Right atrium auricular region (tissue), 2 donors: ENCODE results near the gene CCDC148. TPM values are rescaled to one million over a fixed set of nuclear protein-coding genes. Genes with fewer than 3 reads are reported as not detected.

Experiments used
- DNase-seq: peaks from one replicate; pipeline ENCODE4 v3.0.0-alpha.2; 2019; ENCODE audit warnings: low spot score
- H3K27ac ChIP-seq, 2 donors: fragments of 200-600 bp; sonication (generic); 1 replicate in 1 of 2; 2 replicates in 1 of 2; pipeline ENCODE4 v1.5.1; 2016 to 2019
- H3K27me3 ChIP-seq, 2 donors: fragments of 200-600 bp; sonication (generic); one replicate each; pipeline versions ENCODE4 v1.5.1 to v1.6.0; 2017 to 2019
- H3K36me3 ChIP-seq: fragments of 200-600 bp; sonication (generic); one replicate; pipeline ENCODE4 v1.5.1; 2016
- H3K4me1 ChIP-seq, 2 donors: fragments of 200-600 bp; sonication (generic); one replicate each; pipeline versions ENCODE4 v1.5.1 to v1.6.0; 2017 to 2019
- H3K4me3 ChIP-seq, 2 donors: fragments of 200-600 bp; sonication (generic); 1 replicate in 1 of 2; 2 replicates in 1 of 2; pipeline ENCODE4 v1.5.1; 2017 to 2019; ENCODE audit warnings: mild to moderate bottlenecking in 1 of 2, moderate library complexity in 1 of 2
- H3K9me3 ChIP-seq, 2 donors: fragments of 200-600 bp; sonication (generic); one replicate each; pipeline ENCODE4 v1.5.1; 2019
- CTCF ChIP-seq, 2 donors: fragments of 200-600 bp; sonication (generic); IDR thresholded peaks; one replicate each; pipeline ENCODE4 v1.5.1; 2019; ENCODE audit warnings: antibody characterized with exemption in 2 of 2
- total RNA-seq, 2 donors: library from RNA; depleted of rRNA; stranded (reverse); fragments of >200 nt; gene quantifications; one replicate each; pipeline ENCODE4 v1.1.0, GENCODE V29; 2016

CCDC148 gene
- total RNA-seq, 2 donors from 2014 or later = 0.20 to 1.1 TPM

GRCh38 chr2:158205215-158205614 lies 251.3 kb downstream of the CCDC148 start:
- no peaks in the 10 kb centered on the region for H3K36me3 ChIP-seq
- no peak overlapping the region for H3K27ac ChIP-seq
- no peaks in the 10 kb centered on the region for H3K4me1 ChIP-seq
- no peak for DNase-seq
- H3K9me3 ChIP-seq = no peaks in the 10 kb centered on the region
- TF ChIP-seq CTCF (IDR thresholded peaks at IDR 0.05) = no peak
- H3K27me3 ChIP-seq = no peaks in the 10 kb centered on the region
- H3K4me3 ChIP-seq = no peak overlapping the region

- no peaks in the 10 kb centered on the region for H3K36me3 ChIP-seq
- no peak overlapping the region for H3K27ac ChIP-seq
- DNase-seq = no peak
- no peak for TF ChIP-seq CTCF (IDR thresholded peaks at IDR 0.05)
- no peaks in the 10 kb centered on the region for H3K9me3 ChIP-seq
- H3K4me1 ChIP-seq = no peaks in the 10 kb centered on the region
- H3K4me3 ChIP-seq = no peak overlapping the region
- no peaks in the 10 kb centered on the region for H3K27me3 ChIP-seq
These were observed 251.8 kb downstream of the CCDC148 start for GRCh38 chr2:158204741-158205165.

- Histone ChIP-seq H3K27ac (no peak overlapping the region), H3K9me3 (no peaks in the 10 kb centered on the region), H3K4me1 (no peaks in the 10 kb centered on the region), H3K27me3 (no peaks in the 10 kb centered on the region), H3K36me3 (no peaks in the 10 kb centered on the region), H3K4me3 (no peak overlapping the region)
- no peak for TF ChIP-seq CTCF (IDR thresholded peaks at IDR 0.05)
- DNase-seq = no peak
These were observed 254.3 kb downstream of the CCDC148 start for GRCh38 chr2:158202161-158202815.

GRCh38 chr2:158199928-158200650 lies 256.5 kb downstream of the CCDC148 start:
- no peak for TF ChIP-seq CTCF (IDR thresholded peaks at IDR 0.05)
- Histone ChIP-seq H3K4me1 (no peaks in the 10 kb centered on the region), H3K4me3 (no peak overlapping the region), H3K27ac (no peak overlapping the region), H3K36me3 (no peaks in the 10 kb centered on the region), H3K9me3 (no peaks in the 10 kb centered on the region), H3K27me3 (no peaks in the 10 kb centered on the region)
- DNase-seq = no peak

- Histone ChIP-seq H3K27me3 (no peaks in the 10 kb centered on the region), H3K36me3 (no peaks in the 10 kb centered on the region), H3K9me3 (no peaks in the 10 kb centered on the region), H3K4me1 (no peaks in the 10 kb centered on the region), H3K27ac (no peak overlapping the region), H3K4me3 (no peak overlapping the region)
- DNase-seq = no peak
- TF ChIP-seq CTCF (IDR thresholded peaks at IDR 0.05) = no peak
These were observed 258.6 kb downstream of the CCDC148 start for GRCh38 chr2:158197940-158198339.
